Astrocyte of the cerebellum (primary cell): Measurements from ENCODE around the gene SMYD2.

ENCODE experiments used
- DNase-seq: peaks from one replicate; pipeline ENCODE4 v3.0.0-alpha.2; 2011; ENCODE audit warnings: low read depth
- H3K4me3 ChIP-seq: 2 replicates; pipeline ENCODE4 v1.5.1; 2011; ENCODE audit warnings: mild to moderate bottlenecking, low read depth, low read length, moderate library complexity
- CTCF ChIP-seq: IDR thresholded peaks from 2 replicates; pipeline ENCODE4 v1.5.1; 2012; ENCODE audit warnings: low read length, low read depth, moderate library complexity, mild to moderate bottlenecking; ENCODE audit errors: missing control alignments
- in situ Hi-C: cut with HindIII; loops from 2 replicates; pipeline ENCODE4 v1.10.0; 2017; ENCODE audit warnings: low sequenced_read_pairs

SMYD2 gene

GRCh38 chr1:214341459-214341858 lies 60.5 kb downstream of the SMYD2 start:
- no peak for TF ChIP-seq CTCF
- no peak overlapping the region for H3K4me3 ChIP-seq
- DNase-seq, result no peak
- in situ Hi-C loops, result loop anchor here (25.0 kb wide), 2 partner anchors 246 to 1254 kb away; no protein-coding TSS in a partner anchor

- H3K4me3 ChIP-seq, result no peak overlapping the region
- TF ChIP-seq CTCF, result peak; percentile 65
- in situ Hi-C loops, result loop anchor here (25.0 kb wide), 2 partner anchors 245 to 1255 kb away; no protein-coding TSS in a partner anchor
- peak; percentile 23 for DNase-seq
Observed at GRCh38 chr1:214341932-214342331, 61.0 kb downstream of the SMYD2 start.

- in situ Hi-C loops, result loop anchor here (25.0 kb wide), 2 partner anchors 245 to 1255 kb away; no protein-coding TSS in a partner anchor
- no peak for TF ChIP-seq CTCF
- H3K4me3 ChIP-seq, result no peak overlapping the region
- DNase-seq, result no peak
Observed at GRCh38 chr1:214342525-214342924, 61.6 kb downstream of the SMYD2 start.

- no peak for DNase-seq
- no peak for TF ChIP-seq CTCF
- H3K4me3 ChIP-seq, result no peak overlapping the region
- in situ Hi-C loops, result loop anchor here (25.0 kb wide), 2 partner anchors 242 to 1258 kb away; no protein-coding TSS in a partner anchor
Observed at GRCh38 chr1:214344897-214345296, 63.9 kb downstream of the SMYD2 start.

- no peak for TF ChIP-seq CTCF
- in situ Hi-C loops, result loop anchor here (25.0 kb wide), 2 partner anchors 238 to 1262 kb away; no protein-coding TSS in a partner anchor
- H3K4me3 ChIP-seq, result no peak overlapping the region
- no peak for DNase-seq
Observed at GRCh38 chr1:214349008-214349407, 68.0 kb downstream of the SMYD2 start.

- no peak for TF ChIP-seq CTCF
- in situ Hi-C loops, result loop anchor here (25.0 kb wide), 2 partner anchors 238 to 1262 kb away; no protein-coding TSS in a partner anchor
Observed at GRCh38 chr1:214349781-214350180, 68.8 kb downstream of the SMYD2 start.

More at GRCh38 chr1:214349781-214350180, 68.8 kb downstream of the SMYD2 start:
- H3K4me3 ChIP-seq, result no peak overlapping the region
- no peak for DNase-seq
